ENCODE data around the gene OR10C1.

Gene OR10C1

DNA sequence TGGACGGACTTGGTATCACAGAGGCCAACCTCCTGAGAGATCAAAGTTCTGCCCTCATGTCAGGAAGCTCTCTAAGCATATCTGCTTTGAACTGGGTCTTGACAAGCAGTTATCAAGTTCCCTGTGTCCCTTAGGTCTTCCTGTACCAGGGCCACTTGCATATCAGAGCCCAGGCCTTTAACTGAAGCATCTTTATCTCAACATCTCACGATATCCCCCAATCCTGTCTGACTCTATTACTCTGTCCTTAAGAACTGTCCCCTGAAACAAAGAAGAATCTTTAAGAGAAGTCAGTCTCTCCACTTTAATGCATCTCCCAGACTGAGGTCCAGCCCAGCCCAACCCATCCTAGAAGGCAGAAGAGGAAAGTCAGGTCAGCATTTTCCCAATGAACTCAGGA, 40.5 kb downstream of the OR10C1 start:
- DNase-seq, result no peak

GRCh38 chr6:29483186-29483585, 44.1 kb downstream of the OR10C1 start:
- no peak for DNase-seq

DNA sequence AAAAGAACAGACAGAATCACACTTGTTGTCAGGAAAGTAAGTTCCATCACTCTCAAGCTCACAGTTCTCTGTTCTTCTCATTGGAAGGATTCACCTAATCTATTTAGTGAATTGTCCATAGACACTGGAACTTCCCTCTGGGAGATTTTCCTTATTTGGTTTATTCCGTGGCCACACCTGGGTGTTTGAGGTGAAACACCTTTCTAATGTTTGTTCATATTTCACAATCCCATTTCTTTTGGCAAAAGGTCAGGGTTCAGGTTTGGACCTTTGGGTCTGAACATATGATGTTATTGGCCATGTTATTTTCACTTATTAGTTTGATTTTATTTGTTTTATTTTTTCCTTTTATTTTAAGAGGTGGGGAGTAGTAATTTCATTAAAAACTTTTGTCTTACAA, 44.6 kb downstream of the OR10C1 start:
- no peak for DNase-seq

DNA sequence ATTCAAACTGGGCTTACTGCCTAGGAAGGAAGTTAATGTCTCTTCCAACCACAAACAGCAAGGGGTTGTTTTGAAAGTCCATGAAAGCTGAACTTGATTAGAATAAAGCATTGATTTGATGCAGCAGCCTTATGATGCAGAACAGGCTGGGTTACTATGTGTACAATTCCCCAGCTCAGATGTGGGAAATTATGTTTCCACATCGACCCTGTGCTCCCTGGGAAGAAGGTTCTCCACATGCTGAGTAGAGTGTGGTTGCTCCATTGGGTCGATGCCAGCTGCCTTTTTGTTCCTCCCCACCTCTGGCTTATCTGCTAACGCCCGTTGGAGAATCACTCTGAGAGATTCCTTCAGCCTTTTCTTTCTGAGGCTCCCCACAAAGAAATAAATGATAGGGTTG, 47.5 kb downstream of the OR10C1 start:
- DNase-seq, result no peak

- no peak for DNase-seq
Observed at GRCh38 chr6:29487131-29487530, 48.0 kb downstream of the OR10C1 start.

GRCh38 chr6:29487660-29488059, 48.6 kb downstream of the OR10C1 start, which contains the start of gene MAS1L:
TSS of gene MAS1L (minus strand) at chr6:29487956. CDS start at chr6:29487902, 54 bp downstream.
- DNase-seq, result no peak

DNA sequence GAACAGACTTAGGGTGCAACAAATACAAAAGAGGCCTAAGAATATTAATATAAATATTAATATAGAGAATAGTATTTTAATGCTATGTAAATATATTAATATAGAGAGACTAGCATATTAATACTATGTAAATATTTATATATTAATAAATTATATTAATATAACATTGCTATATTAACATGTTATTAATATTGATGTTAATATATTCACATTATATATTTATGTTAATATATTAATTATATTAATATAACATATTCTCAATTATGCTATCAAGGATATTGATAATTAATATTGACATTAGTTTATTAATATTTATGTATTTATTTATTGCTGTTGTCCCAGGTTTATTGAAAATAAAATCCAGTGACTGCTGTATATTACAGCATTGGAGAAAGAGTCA, 49.8 kb downstream of the OR10C1 start:
- no peak for DNase-seq

- DNase-seq, result no peak
Observed at GRCh38 chr6:29489286-29489685, 50.2 kb downstream of the OR10C1 start.

DNA sequence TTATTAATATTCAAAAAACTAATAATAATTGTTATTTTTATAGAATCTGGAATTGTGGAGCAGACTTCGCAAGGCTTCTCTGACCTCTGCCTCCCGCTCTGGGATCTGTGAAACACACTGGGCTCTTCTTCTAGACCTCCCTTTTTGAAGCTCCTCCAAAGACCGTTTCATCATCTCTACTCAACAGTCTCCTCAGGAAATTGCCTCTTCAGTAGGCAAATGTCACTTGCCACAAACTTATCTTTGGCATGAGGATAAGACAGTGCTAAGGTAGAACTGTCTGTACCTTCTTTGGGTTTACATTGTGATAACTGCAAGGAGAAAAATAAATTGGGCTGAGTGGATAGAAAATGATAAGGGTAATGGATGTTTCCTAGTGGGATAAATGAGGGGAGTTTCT, 50.9 kb downstream of the OR10C1 start:
- DNase-seq, result no peak

GRCh38 chr6:29490552-29490951, 51.4 kb downstream of the OR10C1 start:
- DNase-seq, result no peak
